Measurements from ENCODE around the gene SPATS2.
A peak's percentile ranks its signal among the peaks of the same experiment; 100 is the strongest.
"Not testable (repeated sequence)": the region's sequence is repeated elsewhere in the genome, so short reads cannot be mapped to it uniquely, and the experiment has no call there.

Gene SPATS2

DNA sequence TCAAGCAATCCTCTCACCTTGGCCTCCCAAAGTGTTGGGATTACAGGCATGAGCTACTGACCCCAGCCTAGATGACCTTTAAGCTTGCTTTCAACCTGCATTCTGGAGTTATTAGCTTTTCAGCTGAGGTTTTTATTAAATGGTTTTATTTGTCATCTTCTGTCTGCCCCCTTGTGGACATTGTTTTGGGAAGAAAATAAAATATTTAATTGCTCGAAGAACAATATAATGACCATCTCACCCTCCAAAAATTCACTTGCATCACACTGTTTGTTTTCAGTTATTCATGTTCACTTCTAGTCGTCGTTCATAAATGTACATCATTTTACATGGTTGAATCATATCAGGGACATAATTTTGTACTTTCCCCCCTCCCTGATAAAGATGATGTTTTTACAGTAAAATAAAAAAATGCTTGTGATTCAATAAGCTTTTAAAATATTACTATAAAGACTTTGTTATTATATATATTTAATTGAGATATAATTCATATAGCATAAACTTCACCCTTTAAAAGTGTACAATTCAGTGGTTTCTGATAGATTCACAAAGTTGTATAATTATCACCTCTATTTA is 10.1 kb upstream of the SPATS2 start:
- DNase-seq: no peak

DNA sequence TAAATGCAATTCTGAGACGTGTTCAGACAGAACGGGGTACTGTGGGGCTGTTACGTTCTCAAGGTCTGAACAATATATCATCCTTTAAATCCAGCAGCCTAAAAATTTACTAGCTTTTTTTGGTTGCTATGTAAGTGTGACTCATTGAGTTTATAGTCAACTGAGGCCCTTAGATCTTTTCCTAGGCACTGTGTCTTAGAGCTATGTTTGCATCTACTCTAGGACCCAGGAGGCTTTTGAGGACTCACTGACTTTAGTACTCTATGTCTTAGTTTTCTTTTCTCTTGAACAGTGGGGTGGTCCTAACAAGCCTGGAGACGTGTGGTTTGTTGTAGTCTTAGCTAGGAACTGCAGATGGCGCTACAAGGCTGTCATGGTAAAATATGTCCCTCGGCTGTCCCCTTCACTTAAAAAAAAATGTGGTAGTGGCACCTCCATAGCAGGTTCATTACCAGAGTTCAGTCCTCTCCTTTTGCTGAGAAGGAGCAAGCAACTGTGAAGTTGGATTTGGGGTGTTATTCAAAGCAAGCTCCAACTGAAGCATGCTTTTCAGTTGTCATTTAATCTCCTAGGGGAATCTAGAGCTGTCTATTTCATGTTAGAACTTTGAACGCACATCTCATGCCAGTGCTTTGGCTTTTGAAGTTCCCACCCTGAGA is 8.7 kb upstream of the SPATS2 start:
- no peak for DNase-seq

DNA sequence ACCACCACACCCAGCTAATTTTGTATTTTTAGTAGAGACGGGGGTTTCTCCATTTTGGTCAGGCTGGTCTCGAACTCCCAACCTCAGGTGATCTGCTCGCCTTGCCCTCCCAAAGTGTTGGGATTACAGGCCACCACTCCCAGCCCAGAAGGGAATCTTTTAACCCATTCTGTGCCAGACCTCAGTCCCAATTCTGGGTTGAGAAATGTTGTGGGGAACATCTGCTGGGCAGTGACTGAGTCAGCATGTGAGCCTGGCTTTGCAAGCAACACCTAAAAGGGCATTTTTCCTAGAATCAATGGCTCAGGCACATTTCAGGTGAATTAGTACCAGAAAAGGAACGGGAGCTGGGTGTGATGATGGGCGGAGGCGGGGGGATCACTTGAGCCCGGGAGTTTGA is 7.6 kb upstream of the SPATS2 start:
- no peak for DNase-seq

DNA sequence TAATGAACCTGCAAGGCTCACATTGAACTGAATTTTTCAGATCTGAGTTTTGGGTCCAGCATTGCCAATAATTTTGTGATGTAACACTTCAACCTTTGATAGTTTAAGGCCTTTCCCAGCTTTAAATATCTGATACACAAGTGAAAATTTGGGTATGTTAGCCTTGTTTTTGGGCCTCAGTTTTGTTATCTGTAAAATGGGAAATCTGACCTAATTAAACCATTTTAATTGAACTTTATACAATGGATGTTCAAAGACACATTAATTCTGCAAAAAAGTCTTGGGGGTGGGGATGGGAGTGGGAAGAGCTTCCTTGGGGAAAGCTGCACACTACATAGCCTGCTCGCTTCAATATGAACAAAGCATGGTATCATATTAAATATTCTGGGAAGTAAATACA is 5.2 kb upstream of the SPATS2 start:
- DNase-seq: no peak

DNA sequence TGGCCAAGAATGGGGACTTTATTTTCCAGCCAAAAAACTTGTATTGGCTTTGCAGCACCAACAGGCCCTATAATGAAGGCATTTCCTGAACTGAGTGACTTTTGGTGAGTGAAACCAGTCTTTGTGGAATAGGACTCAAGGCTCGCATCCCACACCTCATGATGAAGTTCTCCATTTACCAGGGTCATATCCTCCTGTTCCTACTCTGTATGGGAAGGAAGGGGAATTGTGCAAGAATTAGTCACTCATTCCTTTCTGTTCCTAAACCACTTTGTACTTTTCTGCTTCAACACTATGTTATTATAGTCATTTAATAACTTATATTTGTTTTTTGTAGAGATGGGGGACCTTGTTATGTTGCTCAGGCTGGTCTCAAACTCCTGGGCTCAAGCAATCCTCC is 2.3 kb upstream of the SPATS2 start:
- no peak for DNase-seq

DNA sequence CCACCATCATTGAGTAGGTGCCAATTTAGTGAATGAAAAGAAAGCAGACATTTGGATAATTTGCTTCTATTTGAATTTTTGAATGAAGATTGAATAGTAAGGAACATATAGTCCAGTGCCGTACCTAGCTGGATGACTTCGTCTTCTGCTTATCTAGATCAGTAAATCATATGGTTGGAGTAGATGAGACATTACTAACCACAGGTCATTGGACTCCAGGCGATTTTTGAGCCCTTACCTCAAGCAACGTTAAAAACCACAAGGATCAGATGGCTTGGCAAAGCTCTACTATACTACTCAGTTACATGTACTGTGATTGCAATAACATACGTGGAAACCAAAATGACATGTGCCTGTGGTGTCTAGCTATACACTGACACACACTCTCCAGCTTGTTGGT is 1.7 kb upstream of the SPATS2 start:
- DNase-seq: no peak

DNA sequence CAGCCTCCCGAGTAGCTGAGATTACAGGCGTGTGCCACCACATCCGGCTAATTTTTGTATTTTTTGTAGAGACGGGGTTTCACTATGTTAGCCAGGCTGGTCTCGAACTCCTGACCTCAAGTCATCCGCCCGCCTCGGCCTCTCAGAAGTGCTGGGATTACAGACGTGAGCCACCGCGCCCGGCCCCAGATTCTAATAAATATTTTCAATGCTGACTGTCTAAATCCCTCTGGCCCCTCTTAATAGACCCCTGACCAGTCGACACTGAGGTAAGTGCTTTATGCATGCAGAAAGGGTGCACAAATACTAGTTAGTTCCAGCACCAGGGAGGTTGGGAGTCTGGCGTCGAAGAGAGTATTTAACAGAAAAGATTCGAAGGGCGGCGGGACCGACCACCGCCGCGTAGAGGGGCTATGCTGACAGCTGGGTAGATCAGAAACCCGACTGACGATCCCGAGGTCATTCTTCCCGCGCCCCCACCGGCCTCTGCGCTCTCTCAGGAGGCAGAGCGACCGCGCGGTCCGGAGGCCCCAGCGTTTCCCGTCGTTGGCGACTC is 1.1 kb upstream of the SPATS2 start:
- DNase-seq: no peak

DNA sequence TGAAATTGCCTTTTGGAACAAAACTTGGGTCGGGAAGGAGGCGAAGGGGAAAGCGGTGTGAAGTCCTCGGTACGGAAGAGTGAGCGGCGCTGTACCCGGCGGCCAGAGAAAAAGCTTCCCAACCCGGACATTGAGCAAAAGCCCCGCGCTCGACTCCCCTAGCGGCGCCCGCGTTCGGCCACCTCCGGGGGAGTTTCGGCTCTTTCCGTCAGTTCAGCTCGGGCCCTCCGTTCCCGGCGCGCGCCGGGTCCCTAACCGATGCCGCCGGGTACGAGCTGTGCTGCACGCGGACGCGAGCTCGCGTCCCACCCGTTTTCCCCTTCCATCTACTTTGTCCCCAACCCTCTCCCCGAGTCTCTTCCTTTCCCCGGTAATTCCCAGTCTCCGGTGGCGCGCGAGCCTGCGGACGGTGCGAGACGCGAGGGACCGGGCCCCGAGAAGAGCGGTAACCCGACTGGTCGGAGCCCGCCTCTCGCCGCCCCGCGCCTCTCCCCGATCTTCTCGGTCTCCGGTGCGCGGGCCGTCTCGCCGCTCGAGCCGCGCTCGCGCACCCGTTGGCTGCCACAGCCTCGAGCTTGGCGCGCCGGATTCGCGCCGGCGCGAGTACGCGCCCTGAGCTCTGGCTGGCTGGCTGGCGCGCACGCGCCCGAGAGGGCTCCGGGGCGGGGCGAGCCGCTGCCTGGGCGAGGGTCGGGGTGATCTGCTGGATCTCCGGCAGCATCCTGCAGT is 446 bp upstream of the SPATS2 start:
- DNase-seq: peak; percentile 77

DNA sequence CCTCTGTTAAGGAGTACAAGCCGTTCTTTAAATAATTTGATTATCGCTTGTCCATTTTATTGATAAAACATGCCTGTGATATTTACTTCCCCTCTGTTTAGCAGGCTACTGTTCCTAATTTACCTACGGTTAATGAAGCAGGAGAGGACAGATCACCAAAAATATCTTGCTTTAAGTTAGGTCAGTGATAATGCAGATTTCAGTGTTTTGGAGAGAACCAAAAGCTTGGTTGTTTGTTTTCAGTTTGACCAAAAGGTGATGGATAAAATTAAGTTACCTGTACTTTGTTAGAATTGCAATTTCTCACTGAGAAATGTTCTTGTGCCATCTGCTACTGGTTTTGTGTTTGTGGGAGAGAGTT is 958 bp downstream of the SPATS2 start:
- DNase-seq: no peak

DNA sequence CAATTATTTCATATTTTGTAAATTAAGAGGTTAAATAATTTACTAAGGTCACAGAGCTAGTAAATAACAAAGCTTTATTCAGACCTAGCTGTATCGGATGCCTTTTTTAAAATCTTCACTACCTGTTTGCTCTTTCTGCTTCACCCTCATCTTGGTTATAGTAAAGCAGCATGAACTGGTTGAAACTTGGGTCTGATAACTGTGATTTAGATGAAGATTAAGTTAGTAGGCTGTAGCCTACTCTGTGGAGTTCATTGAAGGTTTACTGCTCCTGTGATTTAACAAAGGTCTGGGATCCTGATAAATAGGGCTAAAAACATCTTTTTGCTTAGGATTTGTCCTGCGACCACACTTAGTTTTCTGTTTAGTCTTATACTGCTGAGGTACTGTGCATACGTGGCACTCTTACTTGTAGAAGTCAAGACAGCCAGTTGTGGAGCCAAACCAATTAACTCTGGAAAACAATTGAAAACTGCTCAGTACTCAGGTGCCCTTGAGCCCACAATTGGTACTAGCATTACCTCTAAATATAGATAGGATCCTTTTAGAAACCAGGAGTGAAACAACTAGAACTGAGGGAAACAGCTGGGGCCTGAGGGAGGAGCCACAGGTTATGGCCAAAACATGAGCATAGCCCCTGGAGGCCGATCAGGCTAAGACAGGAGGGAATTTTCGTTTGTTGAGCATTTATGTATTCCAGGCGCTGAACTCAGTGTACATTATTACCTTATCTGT is 2.3 kb downstream of the SPATS2 start:
- no peak for DNase-seq

DNA sequence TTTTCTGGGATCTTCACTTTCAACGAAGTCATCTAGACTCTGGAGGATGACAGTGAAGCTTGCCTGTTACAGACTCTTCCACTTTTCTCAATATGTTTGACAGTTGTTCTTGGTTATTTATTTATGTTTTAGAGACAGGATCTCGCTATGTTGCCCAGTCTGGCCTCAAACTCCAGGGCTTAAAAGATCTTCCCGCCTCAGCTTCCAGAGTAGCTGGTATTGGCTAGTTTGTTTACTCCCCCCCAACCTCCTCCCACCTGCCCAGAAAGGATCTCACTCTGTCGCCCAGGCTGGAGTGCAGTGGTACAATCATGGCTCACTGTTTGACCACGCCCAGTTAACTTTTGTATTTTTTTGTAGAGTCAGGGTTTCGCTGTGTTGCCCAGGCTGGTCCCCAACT is 3.3 kb downstream of the SPATS2 start:
- DNase-seq: no peak

DNA sequence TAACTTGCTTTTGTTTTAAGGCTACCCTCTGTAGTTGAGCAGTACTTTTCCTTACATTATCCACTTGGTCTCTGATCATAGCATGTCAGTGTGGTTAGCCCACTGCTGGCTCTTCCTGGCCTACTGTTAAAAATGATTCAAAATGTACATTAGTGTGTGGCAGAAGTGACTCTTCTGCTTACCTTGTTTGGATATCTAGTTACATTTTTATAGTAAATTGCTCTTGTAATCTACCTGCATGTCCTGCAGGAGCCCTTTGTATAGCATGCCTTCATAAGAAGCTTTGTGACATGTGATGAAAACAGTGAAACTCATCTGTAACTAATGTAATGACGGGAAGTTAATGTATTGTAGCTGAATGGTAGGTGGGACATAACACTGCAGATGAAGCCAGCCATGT is 8.1 kb downstream of the SPATS2 start:
- DNase-seq: no peak

DNA sequence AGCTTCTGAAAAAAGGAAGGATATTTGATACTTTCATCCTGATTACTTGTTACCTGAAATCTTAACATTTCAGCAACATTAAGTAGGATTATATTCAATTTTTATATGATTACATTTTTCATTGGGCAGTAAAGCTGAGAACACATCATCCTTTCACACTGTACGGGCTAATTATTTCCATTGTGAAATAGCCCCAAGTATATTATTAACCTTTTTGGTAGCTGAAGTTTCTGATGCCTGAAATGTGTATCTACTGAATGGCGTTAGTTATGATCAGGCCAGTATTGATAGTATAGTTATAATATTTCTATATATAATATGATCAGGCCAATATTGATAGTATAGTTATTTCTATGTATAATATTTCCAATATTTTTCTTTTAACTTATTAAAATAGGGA is 10.1 kb downstream of the SPATS2 start:
- no peak for DNase-seq

DNA sequence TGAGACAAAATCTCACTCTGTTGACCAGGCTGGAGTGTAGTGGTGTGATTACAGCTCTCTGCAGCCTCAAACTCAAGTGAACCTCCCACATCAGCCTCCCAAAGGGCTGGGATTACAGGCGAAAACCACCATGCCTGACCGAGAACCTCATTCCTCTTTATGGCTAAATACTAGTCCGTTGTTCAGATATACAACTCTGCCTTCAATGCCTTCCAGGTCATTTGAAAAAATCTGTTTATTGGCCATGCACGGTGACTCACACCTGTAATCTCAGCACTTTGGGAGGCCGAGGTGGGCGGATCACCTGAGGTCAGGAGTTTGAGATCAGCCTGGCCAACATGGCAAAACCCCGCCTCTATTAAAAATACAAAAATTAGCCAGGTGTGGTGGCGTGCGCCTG is 12.9 kb downstream of the SPATS2 start:
- DNase-seq: not testable (repeated sequence)

DNA sequence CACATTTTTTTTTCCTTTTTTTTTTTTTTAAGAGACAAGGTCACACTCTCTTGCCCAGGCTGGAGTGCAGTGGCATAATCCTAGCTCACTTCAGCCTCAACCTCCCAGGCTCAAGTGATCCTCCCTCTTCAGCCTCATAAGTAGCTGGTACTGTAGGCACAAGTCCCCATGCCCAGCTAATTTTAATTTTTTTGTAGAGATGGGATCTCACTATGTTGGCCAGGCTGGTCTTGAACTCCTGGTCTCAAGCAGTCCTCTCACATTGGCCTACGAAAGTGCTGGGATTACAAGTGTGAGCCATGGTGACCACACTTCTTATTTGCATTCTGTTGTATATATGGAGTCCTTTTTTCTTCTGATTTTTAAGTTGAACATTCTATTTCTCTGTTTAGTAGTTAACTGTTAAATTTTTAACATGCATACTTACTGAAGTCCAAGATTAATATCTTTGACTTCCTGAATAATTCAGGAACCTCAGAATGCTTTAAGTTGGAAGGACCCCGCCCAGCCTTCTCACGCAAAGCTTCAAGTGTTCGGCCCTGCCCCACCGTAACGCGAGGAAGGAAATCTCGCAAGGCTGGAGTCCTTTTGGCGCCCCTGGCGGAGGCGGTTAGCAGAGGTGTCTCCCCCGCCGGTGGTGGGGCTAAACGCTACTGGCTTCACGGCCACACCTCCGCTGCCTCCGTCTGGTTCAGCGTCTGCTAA is 21.6 kb downstream of the SPATS2 start:
- DNase-seq: peak; percentile 25

DNA sequence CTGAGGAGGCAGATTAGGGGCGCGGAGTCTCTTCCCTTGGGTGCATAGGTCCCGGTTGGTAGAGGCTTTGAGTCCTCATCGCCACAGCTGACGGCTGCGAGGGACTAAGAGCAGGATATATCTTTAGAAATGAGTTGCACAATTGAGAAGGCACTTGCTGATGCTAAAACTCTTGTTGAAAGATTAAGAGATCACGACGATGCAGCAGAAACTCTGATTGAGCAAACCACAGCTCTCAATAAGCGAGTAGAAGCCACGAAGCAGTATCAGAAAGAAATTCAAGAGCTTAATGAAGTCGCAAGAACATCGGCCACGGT is 22.1 kb downstream of the SPATS2 start:
- no peak for DNase-seq

DNA sequence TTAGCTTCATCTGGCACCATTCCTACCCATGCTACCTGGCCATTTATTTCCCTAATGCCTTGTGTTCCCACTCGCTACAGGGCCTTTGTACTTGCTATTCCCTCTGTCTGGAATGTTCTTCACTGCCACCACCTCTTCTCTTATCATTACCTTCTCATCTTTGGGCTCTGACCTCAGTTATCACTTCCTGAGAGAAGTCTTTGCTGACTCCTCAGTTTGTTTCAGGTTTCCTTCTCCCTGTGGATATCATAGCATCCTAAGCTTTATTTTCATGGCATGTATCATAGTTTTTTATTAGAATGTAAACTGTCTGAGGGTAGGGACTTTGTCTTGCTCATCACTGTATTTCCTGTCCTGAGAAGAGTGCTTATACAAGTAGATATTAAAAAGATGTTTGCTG is 29.7 kb downstream of the SPATS2 start:
- DNase-seq: no peak

DNA sequence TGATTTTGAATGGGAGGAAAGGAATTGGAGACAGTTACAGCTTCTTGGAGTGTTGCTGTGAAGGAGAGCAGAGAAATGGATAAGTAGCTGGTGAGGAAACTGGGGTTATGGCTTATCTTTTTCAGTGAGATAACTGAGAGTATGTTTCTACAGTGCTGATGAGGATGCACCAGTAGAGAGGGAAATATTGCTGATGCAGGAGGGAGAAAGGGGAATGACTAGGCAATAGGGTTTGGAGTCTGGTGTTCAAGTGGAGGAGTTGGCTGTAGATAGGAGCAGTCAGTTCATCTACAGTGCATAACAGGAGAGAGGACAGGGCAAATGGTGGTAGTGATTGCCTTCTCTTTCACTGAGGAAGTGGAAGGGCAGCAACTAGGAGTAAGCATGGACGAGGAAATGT is 33.0 kb downstream of the SPATS2 start:
- no peak for DNase-seq

DNA sequence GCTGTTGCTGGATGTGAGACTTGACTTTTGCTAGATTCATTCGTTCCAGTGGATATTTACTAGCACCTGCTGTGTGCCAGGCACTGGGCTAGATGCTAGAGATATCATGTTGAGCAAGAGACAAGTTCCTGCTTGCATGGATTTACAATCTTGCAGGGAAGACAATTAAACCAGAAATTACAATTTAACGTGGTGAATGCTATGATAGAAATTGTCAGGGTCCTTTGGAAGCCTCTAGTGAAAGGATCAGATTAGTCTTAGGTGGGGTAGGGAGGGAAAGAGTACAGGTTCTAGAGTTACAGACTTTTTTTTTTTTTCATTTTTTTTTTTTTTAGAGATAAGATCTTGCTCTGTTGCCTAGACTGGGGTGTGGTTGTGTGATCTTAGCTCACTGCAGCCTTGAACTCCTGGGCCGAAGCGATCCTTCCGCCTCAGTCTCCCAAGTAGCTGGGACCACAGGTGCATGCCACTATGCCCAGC is 36.7 kb downstream of the SPATS2 start:
- no peak for DNase-seq

DNA sequence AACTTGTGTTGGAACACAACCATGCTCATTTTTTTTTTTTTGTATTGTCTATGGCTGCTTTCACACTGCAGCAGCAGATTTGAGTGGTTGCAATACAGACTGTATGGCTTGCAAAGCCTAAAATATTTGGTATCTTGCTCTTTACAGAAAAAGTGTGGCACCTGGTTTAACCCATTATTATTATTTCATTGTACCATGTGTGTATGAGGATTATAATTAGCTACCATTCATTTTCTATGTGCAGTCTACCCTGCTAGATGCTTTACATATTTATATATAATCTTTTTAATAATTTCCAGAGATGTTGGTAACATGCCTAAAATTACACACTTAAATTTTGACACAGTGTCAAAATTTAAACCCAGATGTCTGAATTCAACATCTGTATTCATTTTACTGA is 37.7 kb downstream of the SPATS2 start:
- no peak for DNase-seq

DNA sequence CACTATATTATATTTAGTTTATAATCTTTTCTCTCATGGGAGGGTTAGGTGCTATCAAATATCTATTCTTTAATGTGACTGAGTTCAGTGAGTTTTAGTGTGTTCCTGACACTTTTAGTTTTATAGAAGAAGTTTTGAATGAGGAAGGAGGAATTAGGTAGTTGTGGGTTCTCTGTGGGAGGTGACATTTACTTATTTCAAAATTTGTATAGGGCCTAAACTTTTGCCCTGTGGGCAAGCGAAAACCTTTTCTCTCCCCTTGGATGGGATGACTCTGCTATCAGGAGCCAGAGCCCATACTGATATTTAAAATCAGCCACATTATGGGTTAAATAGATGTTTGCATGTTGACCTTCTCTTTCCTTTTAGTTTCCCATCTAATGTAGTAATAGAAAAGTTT is 43.6 kb downstream of the SPATS2 start:
- DNase-seq: no peak

DNA sequence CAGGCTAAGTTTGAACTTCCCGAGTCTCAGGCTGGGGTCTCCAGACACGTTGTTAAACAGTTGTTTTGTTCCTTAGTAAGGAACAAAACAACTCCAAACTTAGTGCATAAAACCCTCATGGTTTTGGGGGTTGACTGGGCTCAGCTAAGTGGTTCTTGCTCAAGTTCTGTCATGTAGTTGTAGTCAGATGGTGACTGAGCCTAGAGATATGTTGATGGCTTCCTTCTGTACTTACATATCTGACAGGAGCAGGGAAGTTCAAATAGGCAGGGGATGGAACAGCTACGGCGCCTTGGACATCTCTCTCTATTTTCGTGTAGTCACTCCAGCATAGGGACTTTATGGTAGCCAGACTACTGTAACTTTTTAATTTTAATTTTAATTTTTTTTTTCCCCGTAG is 45.7 kb downstream of the SPATS2 start:
- no peak for DNase-seq

DNA sequence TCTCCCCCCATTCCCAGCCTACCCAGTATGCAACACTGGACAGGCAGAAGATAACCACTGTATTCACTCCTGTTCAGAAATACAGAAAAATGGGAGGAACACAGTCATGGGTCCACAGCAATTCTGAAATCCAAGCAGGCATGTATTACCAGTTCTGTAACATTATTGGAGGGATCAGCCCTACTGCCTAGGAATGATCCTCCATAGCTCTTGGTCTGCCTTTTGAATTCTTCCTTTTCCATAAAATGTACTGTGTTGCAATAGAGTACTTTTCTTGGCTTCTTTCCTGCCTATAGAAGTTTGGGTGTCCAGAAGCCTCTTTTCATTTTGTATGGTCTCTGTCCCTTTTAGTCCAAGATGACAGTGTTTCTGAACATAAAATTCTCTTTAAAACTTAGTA is 46.5 kb downstream of the SPATS2 start:
- DNase-seq: no peak

All from activated gamma-delta T cell (primary cell).